CD14-positive monocyte (primary cell): Measurements from ENCODE around the gene NNAT. TPM values are rescaled to one million over a fixed set of nuclear protein-coding genes. Genes with fewer than 3 reads are reported as not detected.

Source experiments
- DNase-seq, 3 donors: peaks; one replicate each; pipeline ENCODE4 v3.0.0-alpha.2; 2011 to 2022
- H2AFZ ChIP-seq: 2 replicates; pipeline ENCODE4 v1.6.0; 2012; ENCODE audit warnings: mild to moderate bottlenecking, low read depth, low read length, inconsistent platforms; ENCODE audit not compliant: insufficient read depth, poor library complexity, severe bottlenecking
- H3K27ac ChIP-seq, 2 donors: 1 replicate in 1 of 2; 2 replicates in 1 of 2; pipeline ENCODE4 v1.5.1; 2012 to 2013; ENCODE audit warnings: low read length in 2 of 2, control low read depth in 1 of 2, inconsistent platforms in 1 of 2, low read depth in 1 of 2, mild to moderate bottlenecking in 1 of 2
- H3K27me3 ChIP-seq, 2 donors: one replicate each; pipeline versions ENCODE4 v1.6.0 to v1.6.1; 2011 to 2013; ENCODE audit warnings: low read length in 2 of 2; ENCODE audit not compliant: control insufficient read depth in 2 of 2, insufficient read depth in 2 of 2
- H3K36me3 ChIP-seq, 2 donors: replicated peaks in 1 of 2; 1 replicate in 1 of 2; 2 replicates in 1 of 2; pipeline versions ENCODE4 v1.5.1 to v1.6.1; 2012 to 2013; ENCODE audit warnings: low read length in 2 of 2, control low read depth in 1 of 2, inconsistent platforms in 1 of 2, mild to moderate bottlenecking in 1 of 2; ENCODE audit not compliant: insufficient read depth in 2 of 2, control insufficient read depth in 1 of 2
- H3K4me1 ChIP-seq, 2 donors: 1 replicate in 1 of 2; 2 replicates in 1 of 2; pipeline versions ENCODE4 v1.5.1 to v1.6.1; 2012 to 2013; ENCODE audit warnings: low read length in 2 of 2, control low read depth in 1 of 2, inconsistent platforms in 1 of 2, mild to moderate bottlenecking in 1 of 2, moderate library complexity in 1 of 2; ENCODE audit not compliant: insufficient read depth in 2 of 2, control insufficient read depth in 1 of 2
- H3K4me2 ChIP-seq: replicated peaks from 2 replicates; pipeline ENCODE3; 2012; ENCODE audit warnings: low read length, moderate library complexity, mild to moderate bottlenecking; ENCODE audit not compliant: poor library complexity, severe bottlenecking; ENCODE audit errors: extremely low read depth
- H3K4me3 ChIP-seq, 3 experiments: fragments of 200-600 bp in 1 of 3; sonication (generic) in 1 of 3; replicated peaks in 1 of 3; 1 replicate in 2 of 3; 2 replicates in 1 of 3; pipeline ENCODE4 v1.5.1; 2011 to 2013; ENCODE audit warnings: low read length in 3 of 3, mild to moderate bottlenecking in 3 of 3, control low read depth in 2 of 3, low read depth in 2 of 3, inconsistent platforms in 1 of 3, moderate library complexity in 1 of 3
- H3K79me2 ChIP-seq: 2 replicates; pipeline ENCODE4 v1.6.0; 2012; ENCODE audit warnings: mild to moderate bottlenecking, control low read depth, inconsistent platforms, low read length, moderate library complexity; ENCODE audit not compliant: insufficient read depth
- H3K9ac ChIP-seq: 2 replicates; pipeline ENCODE4 v1.6.0; 2017; ENCODE audit warnings: low read length, mild to moderate bottlenecking; ENCODE audit not compliant: insufficient read depth, poor library complexity, severe bottlenecking
- H3K9me3 ChIP-seq, 2 donors: replicated peaks in 1 of 2; 1 replicate in 1 of 2; 2 replicates in 1 of 2; pipeline versions ENCODE4 v1.5.1 to v1.6.1; 2012 to 2013; ENCODE audit warnings: low read length in 2 of 2, control low read depth in 1 of 2; ENCODE audit not compliant: control insufficient read depth in 1 of 2, insufficient read depth in 1 of 2
- H4K20me1 ChIP-seq: 2 replicates; pipeline ENCODE4 v1.6.0; 2012; ENCODE audit warnings: mild to moderate bottlenecking, low read length, control low read depth, moderate library complexity; ENCODE audit not compliant: insufficient read depth
- H3K27ac Mint-ChIP-seq, 7 donors: one replicate each; pipeline ENCODE4 v1.8.0; 2020; ENCODE audit warnings: mild to moderate bottlenecking in 7 of 7, mixed read lengths in 7 of 7, moderate library complexity in 6 of 7, inconsistent platforms in 2 of 7
- H3K27me3 Mint-ChIP-seq, 3 donors: one replicate each; pipeline ENCODE4 v1.8.0; 2021 to 2022; ENCODE audit warnings: low read depth in 3 of 3, mild to moderate bottlenecking in 3 of 3, mixed read lengths in 3 of 3, moderate library complexity in 3 of 3, inconsistent platforms in 1 of 3
- H3K36me3 Mint-ChIP-seq, 2 donors: one replicate each; pipeline ENCODE4 v1.8.0; 2020; ENCODE audit warnings: mixed read lengths in 2 of 2, inconsistent platforms in 1 of 2, mild to moderate bottlenecking in 1 of 2
- H3K4me1 Mint-ChIP-seq: one replicate; pipeline ENCODE4 v1.8.0; 2020; ENCODE audit warnings: mild to moderate bottlenecking, mixed read lengths
- H3K4me3 Mint-ChIP-seq, 2 donors: one replicate each; pipeline ENCODE4 v1.8.0; 2020; ENCODE audit warnings: mild to moderate bottlenecking in 2 of 2, mixed read lengths in 2 of 2, moderate library complexity in 1 of 2
- H3K9me3 Mint-ChIP-seq, 7 donors: one replicate each; pipeline ENCODE4 v1.8.0; 2020 to 2022; ENCODE audit warnings: mixed read lengths in 7 of 7, mild to moderate bottlenecking in 6 of 7, moderate library complexity in 6 of 7, inconsistent platforms in 2 of 7
- CTCF ChIP-seq: fragments of 200-600 bp; IDR thresholded peaks from one replicate; pipeline ENCODE4 v1.8.0; 2022; ENCODE audit warnings: antibody characterized with exemption, mild to moderate bottlenecking
- WGBS: methylation state at CpG from one replicate; pipeline ENCODE4 v1.1.5; 2013; ENCODE audit warnings: missing lambda C conversion rate; ENCODE audit not compliant: insufficient coverage; 5-methylcytosine and 5-hydroxymethylcytosine counted together
- intact Hi-C, 2 donors: fragments of 100-400 bp; cut with micrococcal nuclease; formaldehyde crosslinking; loops; one replicate each; pipeline versions ENCODE4 v1.15.0 to v1.15.1; 2023
- polyA plus RNA-seq, 3 donors: library from polyadenylated mRNA; depleted of rRNA in 1 of 3; unstranded in 2 of 3; stranded (reverse) in 1 of 3; fragments of 300-500 nt in 2 of 3; fragments of >200 nt in 1 of 3; fragmentation: Illumina TruSeq in 2 of 3; gene quantifications; 1 replicate in 2 of 3; 2 replicates in 1 of 3; pipeline ENCODE4 v1.2.3, GENCODE V29; 2012 to 2021

NNAT gene
- polyA plus RNA-seq, 3 donors, result not detected

GRCh38 chr20:37490663-37491350, 30.2 kb upstream of the NNAT start:
- peaks cover 0 to 3% (median 1%) of the 10 kb centered on the region in 7 donors for H3K9me3 Mint-ChIP-seq
- 96% methylated on average over 7 of the region's 7 CpGs for WGBS

GRCh38 chr20:37492096-37492625, 28.9 kb upstream of the NNAT start:
- H3K27me3 Mint-ChIP-seq, result peaks cover 7 to 14% (median 11%) of the 10 kb centered on the region in 3 donors
- Histone ChIP-seq H3K36me3 (peaks cover 0 to 2% of the 10 kb centered on the region in 2 donors), H3K27me3 (no peaks in the 10 kb centered on the region), H3K4me3 (no peak overlapping the region), H3K4me1 (no peaks in the 10 kb centered on the region), H3K79me2 (no peaks in the 10 kb centered on the region), H3K9ac (no peak overlapping the region), H3K4me2 (no peak overlapping the region), H3K9me3 (no peaks in the 10 kb centered on the region), H4K20me1 (no peaks in the 10 kb centered on the region), H2AFZ (no peak overlapping the region), H3K27ac (no peak overlapping the region)
- no peak overlapping the region for H3K27ac Mint-ChIP-seq
- no peak for DNase-seq
- H3K36me3 Mint-ChIP-seq, result peaks cover 6 to 18% of the 10 kb centered on the region in 2 donors
- no peaks in the 10 kb centered on the region for H3K4me1 Mint-ChIP-seq
- TF ChIP-seq CTCF, result no peak
- no peak overlapping the region for H3K4me3 Mint-ChIP-seq
- WGBS, result 82% methylated on average over 2 of the region's 6 CpGs
- intact Hi-C loops, result no loop called here
- peaks cover 0 to 3% (median 1%) of the 10 kb centered on the region in 7 donors for H3K9me3 Mint-ChIP-seq

More at GRCh38 chr20:37490663-37491350, 30.2 kb upstream of the NNAT start:
- H3K27me3 Mint-ChIP-seq, result peaks cover 10 to 15% (median 10%) of the 10 kb centered on the region in 3 donors
- H3K9me3 ChIP-seq, result no peaks in the 10 kb centered on the region
- H3K4me3 ChIP-seq, result no peak overlapping the region
- H4K20me1 ChIP-seq, result no peaks in the 10 kb centered on the region
- H3K4me1 Mint-ChIP-seq, result no peaks in the 10 kb centered on the region
- no peak overlapping the region for H2AFZ ChIP-seq
- H3K4me1 ChIP-seq, result no peaks in the 10 kb centered on the region
- H3K27ac ChIP-seq, result no peak overlapping the region
- TF ChIP-seq CTCF, result no peak
- no peak overlapping the region for H3K4me3 Mint-ChIP-seq
- H3K9ac ChIP-seq, result no peak overlapping the region
- H3K79me2 ChIP-seq, result no peaks in the 10 kb centered on the region
- H3K27ac Mint-ChIP-seq, result no peak overlapping the region
- H3K36me3 Mint-ChIP-seq, result peaks cover 6 to 18% of the 10 kb centered on the region in 2 donors
- no peak overlapping the region for H3K4me2 ChIP-seq
- peaks cover 0 to 2% of the 10 kb centered on the region in 2 donors for H3K36me3 ChIP-seq
- H3K27me3 ChIP-seq, result no peaks in the 10 kb centered on the region
- DNase-seq, result no peak
- intact Hi-C loops, result no loop called here
